ENCODE measurements around the gene VGLL4. TPM values are rescaled to one million over a fixed set of nuclear protein-coding genes. Genes with fewer than 3 reads are reported as not detected.
A peak's percentile ranks its signal among the peaks of the same experiment; 100 is the strongest.

The VGLL4 gene
- total RNA-seq, 1 donor, result 94.2 TPM

GRCh38 chr3:11610044-11610671, 33.6 kb downstream of the VGLL4 start:
- peak; percentile 71 for DNase-seq (ENCODE audit: low read depth)
- H3K4me3 ChIP-seq (ENCODE audit: low read depth, low read length), result peak overlapping the region; percentile 49
- TF ChIP-seq, protein P1, sequence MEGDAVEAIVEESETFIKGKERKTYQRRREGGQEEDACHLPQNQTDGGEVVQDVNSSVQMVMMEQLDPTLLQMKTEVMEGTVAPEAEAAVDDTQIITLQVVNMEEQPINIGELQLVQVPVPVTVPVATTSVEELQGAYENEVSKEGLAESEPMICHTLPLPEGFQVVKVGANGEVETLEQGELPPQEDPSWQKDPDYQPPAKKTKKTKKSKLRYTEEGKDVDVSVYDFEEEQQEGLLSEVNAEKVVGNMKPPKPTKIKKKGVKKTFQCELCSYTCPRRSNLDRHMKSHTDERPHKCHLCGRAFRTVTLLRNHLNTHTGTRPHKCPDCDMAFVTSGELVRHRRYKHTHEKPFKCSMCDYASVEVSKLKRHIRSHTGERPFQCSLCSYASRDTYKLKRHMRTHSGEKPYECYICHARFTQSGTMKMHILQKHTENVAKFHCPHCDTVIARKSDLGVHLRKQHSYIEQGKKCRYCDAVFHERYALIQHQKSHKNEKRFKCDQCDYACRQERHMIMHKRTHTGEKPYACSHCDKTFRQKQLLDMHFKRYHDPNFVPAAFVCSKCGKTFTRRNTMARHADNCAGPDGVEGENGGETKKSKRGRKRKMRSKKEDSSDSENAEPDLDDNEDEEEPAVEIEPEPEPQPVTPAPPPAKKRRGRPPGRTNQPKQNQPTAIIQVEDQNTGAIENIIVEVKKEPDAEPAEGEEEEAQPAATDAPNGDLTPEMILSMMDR (IDR thresholded peaks at IDR 0.05; ENCODE audit: insufficient read depth, low read length), result no peak

DNA sequence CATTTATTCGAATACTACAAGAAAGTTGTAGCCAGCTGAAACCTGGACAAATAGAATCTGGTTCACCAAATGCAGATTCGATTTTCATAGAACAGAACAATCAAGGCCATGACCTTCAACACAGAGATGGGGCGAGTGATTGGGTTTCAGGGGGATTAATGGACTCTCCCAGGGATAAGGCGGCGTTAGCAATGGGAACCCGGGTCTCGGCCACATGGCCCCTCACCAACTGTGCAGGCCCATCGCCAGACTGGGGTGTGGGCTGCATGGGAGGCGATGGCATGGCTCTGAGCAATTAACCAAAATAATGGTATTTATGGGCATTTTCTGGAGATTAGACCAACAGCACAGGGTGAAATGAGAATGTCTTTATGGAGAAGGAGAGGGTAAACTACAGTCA, 34.2 kb downstream of the VGLL4 start:
- peak overlapping the region; percentile 49 for H3K4me3 ChIP-seq (ENCODE audit: low read depth, low read length)
- TF ChIP-seq, protein P1 (IDR thresholded peaks at IDR 0.05; ENCODE audit: insufficient read depth, low read length), result no peak
- no peak for DNase-seq (ENCODE audit: low read depth)

DNA sequence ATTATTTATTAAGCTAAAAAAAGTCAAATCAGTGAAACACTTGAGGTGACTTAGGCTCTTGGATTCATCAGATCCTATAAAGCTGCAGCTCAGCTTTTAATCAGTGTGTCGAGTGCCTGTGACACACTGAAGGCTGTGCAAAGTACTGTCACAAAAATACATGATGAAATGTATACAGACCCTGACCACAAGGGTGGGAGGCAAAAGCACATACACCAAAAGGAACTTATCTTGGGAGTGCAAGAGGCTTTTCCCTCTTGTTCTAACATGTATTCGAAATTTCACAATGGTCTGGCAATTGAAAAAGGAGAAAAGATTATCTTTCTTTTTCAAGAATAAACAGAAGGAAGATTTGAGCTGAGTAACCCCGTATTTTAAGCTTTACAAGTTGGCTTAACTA, 35.9 kb downstream of the VGLL4 start:
- H3K4me3 ChIP-seq (ENCODE audit: low read depth, low read length), result peak overlapping the region; percentile 1
- TF ChIP-seq, protein P1 (IDR thresholded peaks at IDR 0.05; ENCODE audit: insufficient read depth, low read length), result no peak
- peak; percentile 66 for DNase-seq (ENCODE audit: low read depth)

- no peak for DNase-seq (ENCODE audit: low read depth)
Measured at GRCh38 chr3:11606865-11607440, 36.8 kb downstream of the VGLL4 start.

GRCh38 chr3:11606090-11606784, 37.5 kb downstream of the VGLL4 start:
- TF ChIP-seq, protein P1 (IDR thresholded peaks at IDR 0.05; ENCODE audit: insufficient read depth, low read length), result no peak
- DNase-seq (ENCODE audit: low read depth), result no peak
- H3K4me3 ChIP-seq (ENCODE audit: low read depth, low read length), result no peak overlapping the region

More at GRCh38 chr3:11606865-11607440, 36.8 kb downstream of the VGLL4 start:
- TF ChIP-seq, protein P1 (IDR thresholded peaks at IDR 0.05; ENCODE audit: insufficient read depth, low read length), result no peak
- H3K4me3 ChIP-seq (ENCODE audit: low read depth, low read length), result no peak overlapping the region

GRCh38 chr3:11605398-11605797, 38.3 kb downstream of the VGLL4 start:
- TF ChIP-seq, protein P1 (IDR thresholded peaks at IDR 0.05; ENCODE audit: insufficient read depth, low read length), result no peak
- DNase-seq (ENCODE audit: low read depth), result no peak
- H3K4me3 ChIP-seq (ENCODE audit: low read depth, low read length), result no peak overlapping the region
